H1 (cell line): ENCODE results near the gene RYR3. TPM values are rescaled to one million over a fixed set of nuclear protein-coding genes. Genes with fewer than 3 reads are reported as not detected.

Experiments
- CTCF ChIA-PET: fragments of 300-600 bp; sonication (Branson Sonifier 250); formaldehyde crosslinking; loops from one replicate; lab custom pipeline; 2021; ENCODE audit not compliant: partially characterized antibody; lab: Charles Lee
- POLR2A ChIA-PET: fragments of 300-600 bp; sonication (Branson Sonifier 250); formaldehyde crosslinking; loops from one replicate; lab custom pipeline; 2021; ENCODE audit warnings: inconsistent platforms; ENCODE audit not compliant: partially characterized antibody; lab: Charles Lee
- DNase-seq, 2 experiments: peaks; one replicate each; pipeline versions ENCODE4 v3.0.0 to v3.0.0-alpha.2; 2010 to 2022; ENCODE audit warnings: low spot score in 2 of 2, low read depth in 1 of 2, mixed read lengths in 1 of 2
- FAIRE-seq: peaks from 2 replicates; lab custom pipeline; 2011; peaks lifted over from hg19 to GRCh38; lab: Jason Lieb, UNC
- H2AFZ ChIP-seq: 2 replicates; pipeline ENCODE4 v1.8.1; 2012; ENCODE audit warnings: low read length, inconsistent platforms
- H2AK5ac ChIP-seq: 2 replicates; pipeline ENCODE4 v1.6.1; 2013; ENCODE audit warnings: low read depth, low read length
- H2BK120ac ChIP-seq: replicated peaks from 2 replicates; pipeline ENCODE3; 2013; ENCODE audit warnings: low read depth, low read length, inconsistent platforms
- H2BK12ac ChIP-seq: 2 replicates; pipeline ENCODE4 v1.6.1; 2013; ENCODE audit warnings: low read depth, low read length
- H2BK15ac ChIP-seq: 2 replicates; pipeline ENCODE4 v1.6.1; 2013; ENCODE audit warnings: low read length
- H2BK20ac ChIP-seq: 2 replicates; pipeline ENCODE4 v1.6.1; 2013; ENCODE audit warnings: low read length
- H2BK5ac ChIP-seq: 2 replicates; pipeline ENCODE4 v1.6.1; 2013; ENCODE audit warnings: low read depth, low read length
- H3K14ac ChIP-seq: 2 replicates; pipeline ENCODE4 v1.6.1; 2013; ENCODE audit warnings: inconsistent platforms; ENCODE audit not compliant: insufficient read length
- H3K18ac ChIP-seq: 2 replicates; pipeline ENCODE4 v1.6.1; 2013; ENCODE audit warnings: low read length; ENCODE audit errors: extremely low read depth
- H3K23ac ChIP-seq: 2 replicates; pipeline ENCODE4 v1.6.1; 2013; ENCODE audit warnings: inconsistent platforms; ENCODE audit not compliant: insufficient read length
- H3K23me2 ChIP-seq: 2 replicates; pipeline ENCODE4 v1.6.1; 2013; ENCODE audit warnings: low read depth, low read length
- H3K27ac ChIP-seq: 2 replicates; pipeline ENCODE4 v1.6.1; 2011; ENCODE audit warnings: low read depth, low read length, inconsistent platforms
- H3K27me3 ChIP-seq, 4 experiments: replicated peaks in 1 of 4; 1 replicate in 1 of 4; 2 replicates in 3 of 4; pipeline versions ENCODE4 v1.6.1 to v1.8.1; 2011 to 2013; ENCODE audit warnings: low read length in 3 of 4, mild to moderate bottlenecking in 3 of 4, inconsistent platforms in 2 of 4, mixed read lengths in 2 of 4, moderate library complexity in 1 of 4; ENCODE audit not compliant: control insufficient read depth in 3 of 4, insufficient read depth in 3 of 4; ENCODE audit errors: extremely low read depth in 1 of 4
- H3K36me3 ChIP-seq, 4 experiments: 2 replicates each; pipeline versions ENCODE4 v1.6.1 to v1.8.1; 2011 to 2013; ENCODE audit warnings: mild to moderate bottlenecking in 4 of 4, low read length in 3 of 4, moderate library complexity in 2 of 4, control low read depth in 1 of 4, inconsistent platforms in 1 of 4; ENCODE audit not compliant: insufficient read depth in 4 of 4, control insufficient read depth in 2 of 4
- H3K4ac ChIP-seq: replicated peaks from 2 replicates; pipeline ENCODE3; 2013; ENCODE audit warnings: low read length, low read depth, mixed read lengths, inconsistent platforms; ENCODE audit not compliant: insufficient read length
- H3K4me1 ChIP-seq, 4 experiments: replicated peaks in 1 of 4; 1 replicate in 1 of 4; 2 replicates in 3 of 4; pipeline versions ENCODE4 v1.6.1 to v1.8.1; 2011 to 2013; ENCODE audit warnings: low read length in 3 of 4, inconsistent platforms in 2 of 4, mixed read lengths in 1 of 4; ENCODE audit not compliant: insufficient read depth in 4 of 4, control insufficient read depth in 3 of 4
- H3K4me2 ChIP-seq, 2 experiments: 2 replicates each; pipeline versions ENCODE4 v1.6.1 to v1.8.1; 2011 to 2013; ENCODE audit warnings: low read depth in 2 of 2, low read length in 2 of 2, control low read depth in 1 of 2, inconsistent platforms in 1 of 2, mild to moderate bottlenecking in 1 of 2; ENCODE audit not compliant: insufficient read depth in 1 of 2
- H3K4me3 ChIP-seq, 4 experiments: fragments of 200-600, 300-600 bp in 1 of 4; sonication (generic), shearing (Covaris generic), sonication (Bioruptor Twin) in 1 of 4; 2 replicates each; pipeline versions ENCODE4 v1.5.1 to v1.8.1; 2011 to 2016; ENCODE audit warnings: low read length in 4 of 4, low read depth in 3 of 4, control low read depth in 2 of 4, inconsistent platforms in 2 of 4, mild to moderate bottlenecking in 2 of 4, mixed read lengths in 1 of 4, moderate library complexity in 1 of 4; ENCODE audit not compliant: insufficient read depth in 2 of 4; ENCODE audit errors: extremely low read depth in 1 of 4
- H3K56ac ChIP-seq: replicated peaks from 2 replicates; pipeline ENCODE3; 2013; ENCODE audit warnings: low read depth, mild to moderate bottlenecking, mixed read lengths, low read length, inconsistent platforms; ENCODE audit not compliant: insufficient read length
- H3K79me1 ChIP-seq: 2 replicates; pipeline ENCODE4 v1.6.1; 2013; ENCODE audit warnings: low read depth, low read length, control low read depth
- H3K79me2 ChIP-seq, 2 experiments: 2 replicates each; pipeline versions ENCODE4 v1.6.1 to v1.8.1; 2012 to 2013; ENCODE audit warnings: low read length in 2 of 2, mild to moderate bottlenecking in 2 of 2, inconsistent platforms in 1 of 2; ENCODE audit not compliant: insufficient read depth in 2 of 2, control insufficient read depth in 1 of 2
- H3K9ac ChIP-seq, 4 experiments: replicated peaks in 1 of 4; 1 replicate in 1 of 4; 2 replicates in 3 of 4; pipeline versions ENCODE4 v1.6.1 to v1.8.1; 2011 to 2013; ENCODE audit warnings: low read depth in 3 of 4, low read length in 3 of 4, control low read depth in 2 of 4, mild to moderate bottlenecking in 2 of 4, moderate library complexity in 2 of 4, inconsistent platforms in 1 of 4; ENCODE audit errors: extremely low read depth in 1 of 4
- H3K9me3 ChIP-seq, 2 experiments: 2 replicates each; pipeline versions ENCODE4 v1.6.1 to v1.8.1; 2012 to 2013; ENCODE audit warnings: mild to moderate bottlenecking in 2 of 2, moderate library complexity in 2 of 2, control low read depth in 1 of 2, inconsistent platforms in 1 of 2, low read depth in 1 of 2, low read length in 1 of 2, mixed read lengths in 1 of 2; ENCODE audit not compliant: insufficient read depth in 2 of 2
- H4K20me1 ChIP-seq, 2 experiments: replicated peaks in 1 of 2; 2 replicates each; pipeline versions ENCODE3 to v1.8.1; 2011 to 2013; ENCODE audit warnings: inconsistent platforms in 2 of 2, low read length in 2 of 2, mild to moderate bottlenecking in 1 of 2; ENCODE audit not compliant: insufficient read depth in 2 of 2, control insufficient read depth in 1 of 2
- H4K5ac ChIP-seq: 2 replicates; pipeline ENCODE4 v1.6.1; 2013; ENCODE audit warnings: low read length, low read depth, mixed read lengths, inconsistent platforms; ENCODE audit not compliant: insufficient read length
- H4K8ac ChIP-seq: 2 replicates; pipeline ENCODE4 v1.8.0; 2013; ENCODE audit warnings: mild to moderate bottlenecking, moderate library complexity, low read length, inconsistent platforms; ENCODE audit not compliant: insufficient read depth; ENCODE audit errors: extremely low read depth
- H4K91ac ChIP-seq: replicated peaks from 2 replicates; pipeline ENCODE3; 2013; ENCODE audit warnings: low read length, mixed read lengths, inconsistent platforms; ENCODE audit not compliant: insufficient read length
- BACH1 ChIP-seq: IDR thresholded peaks from 2 replicates; pipeline ENCODE4 v1.6.1; 2012; ENCODE audit warnings: low read length, improper control_type of control experiment
- CBX5 ChIP-seq: fragments of 300-800, 300-1000 bp; sonication (generic); IDR thresholded peaks from 2 replicates; pipeline ENCODE4 v1.7.1; 2016; ENCODE audit warnings: antibody characterized with exemption, low read length, low read depth
- CBX8 ChIP-seq: fragments of 300-800, 300-1000 bp; sonication (generic); IDR thresholded peaks from 2 replicates; pipeline ENCODE4 v1.7.1; 2016; ENCODE audit warnings: low read depth, low read length, borderline replicate concordance
- CEBPB ChIP-seq: IDR thresholded peaks from 2 replicates; pipeline ENCODE4 v1.6.1; 2012; ENCODE audit warnings: low read depth, low read length
- HDAC6 ChIP-seq: IDR thresholded peaks from one replicate; pipeline ENCODE4 v1.7.1; 2012; ENCODE audit warnings: low read depth, mild to moderate bottlenecking, inconsistent platforms, low read length, moderate library complexity
- JUN ChIP-seq: IDR thresholded peaks from 2 replicates; pipeline ENCODE4 v1.6.1; 2011; ENCODE audit warnings: low read depth, mild to moderate bottlenecking, improper control_type of control experiment, low read length
- KDM1A ChIP-seq: fragments of 200-600, 300-600 bp; sonication (generic); IDR thresholded peaks from 2 replicates; pipeline ENCODE4 v1.7.1; 2016; ENCODE audit warnings: mild to moderate bottlenecking, low read length, borderline replicate concordance
- PHF8 ChIP-seq: fragments of 200-600 bp; sonication (generic); conservative IDR thresholded peaks from 2 replicates; pipeline ENCODE4 v1.7.1; 2012; ENCODE audit warnings: low read depth, mild to moderate bottlenecking, inconsistent platforms, low read length, moderate library complexity
- SAP30 ChIP-seq: fragments of 300-600 bp; sonication (generic); IDR thresholded peaks from 2 replicates; pipeline ENCODE4 v1.7.1; 2012; ENCODE audit warnings: low read length, moderate library complexity, mild to moderate bottlenecking, inconsistent platforms; ENCODE audit not compliant: insufficient read depth, insufficient replicate concordance
- WGBS, 2 experiments: shearing (Covaris generic) in 1 of 2; methylation state at CpG; one replicate each; pipeline versions ENCODE4 v1.1.6 to v1.1.7; 2013 to 2015; ENCODE audit warnings: low lambda C conversion rate in 2 of 2, mixed read lengths in 2 of 2, inconsistent platforms in 1 of 2, low coverage in 1 of 2, missing lambda C conversion rate in 1 of 2; ENCODE audit not compliant: insufficient replicate concordance in 2 of 2, insufficient coverage in 1 of 2, insufficient read length in 1 of 2; ENCODE audit errors: extremely low coverage in 1 of 2, missing lambda C conversion rate in 1 of 2; 5-methylcytosine and 5-hydroxymethylcytosine counted together
- polyA plus RNA-seq, 7 experiments: library from polyadenylated mRNA; depleted of rRNA in 3 of 7; stranded (reverse) in 5 of 7; unstranded in 2 of 7; fragments of >200 nt in 5 of 7; fragments of 200-250 nt in 2 of 7; gene quantifications; 1 replicate in 5 of 7; 2 replicates in 1 of 7; 4 replicates in 1 of 7; pipeline versions ENCODE4 v1.2.1 to v1.2.3, GENCODE V29; 2011 to 2013; ENCODE audit warnings: missing spikeins in 2 of 7, mixed read lengths in 2 of 7
- total RNA-seq: library from RNA; stranded (reverse); fragmentation: NEBNext Ultra II Directional; extraction: Animal tissue kit (Norgen Biotek cat#: 25700); gene quantifications from 2 replicates; pipeline ENCODE4 v1.2.1, GENCODE V29; 2021
- TF ChIP-seq, protein P1 (sequence below): IDR thresholded peaks from 2 replicates; pipeline ENCODE4 v1.6.1; 2012; ENCODE audit warnings: inconsistent platforms
- TF ChIP-seq, protein P2 (sequence below): IDR thresholded peaks from 2 replicates; pipeline ENCODE4 v1.6.1; 2011; ENCODE audit warnings: low read depth, mild to moderate bottlenecking, low read length; ENCODE audit not compliant: insufficient read depth

RYR3 gene
- total and polyA plus RNA-seq, 2 of the 8 experiments (the other 6 are each of a cell fraction or from before 2014, with no cell fraction given): 0.33 to 3.4 TPM

DNA sequence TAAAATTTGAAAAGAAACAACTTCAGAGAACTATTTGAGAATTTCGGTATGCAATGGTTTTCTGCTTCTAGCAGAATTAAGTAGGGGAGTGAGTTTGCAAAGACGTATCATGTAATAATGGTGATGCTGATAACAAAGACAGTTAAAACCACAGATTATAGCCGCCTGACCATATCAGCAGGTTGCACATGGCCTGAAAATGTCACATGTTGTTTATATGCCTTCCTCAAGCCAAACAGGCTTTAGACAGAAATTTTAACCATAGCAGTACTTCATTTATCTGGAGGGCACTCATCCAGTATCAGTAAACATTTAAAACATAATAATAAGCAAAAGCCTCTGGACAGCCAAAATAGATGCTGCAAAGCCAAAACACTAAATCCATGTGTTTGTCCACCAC, 131.7 kb downstream of the RYR3 start:
- Histone ChIP-seq H2BK15ac (no peak overlapping the region), H2BK5ac (no peak overlapping the region), H3K56ac (no peak overlapping the region), H3K4me2 (no peak overlapping the region), H2AFZ (no peak overlapping the region), H3K23me2 (no peaks in the 10 kb centered on the region), H3K4ac (no peak overlapping the region), H3K79me2 (no peaks in the 10 kb centered on the region), H4K20me1 (no peaks in the 10 kb centered on the region), H3K18ac (no peak overlapping the region), H2AK5ac (no peak overlapping the region), H3K27ac (no peak overlapping the region), H2BK12ac (no peak overlapping the region), H3K79me1 (no peaks in the 10 kb centered on the region), H3K4me1 (no peaks in the 10 kb centered on the region), H3K14ac (no peak overlapping the region), H2BK120ac (no peak overlapping the region), H2BK20ac (no peak overlapping the region), H3K27me3 (no peaks in the 10 kb centered on the region; a peak in 1 of 7 replicates), H3K23ac (no peak overlapping the region), H4K91ac (no peak overlapping the region), H3K9me3 (no peaks in the 10 kb centered on the region), H4K5ac (no peak overlapping the region), H3K36me3 (no peaks in the 10 kb centered on the region), H3K4me3 (no peak overlapping the region), H4K8ac (no peak overlapping the region), H3K9ac (no peak overlapping the region)
- no peak for TF ChIP-seq BACH1
- TF ChIP-seq KDM1A: no peak
- no peak for TF ChIP-seq SAP30
- TF ChIP-seq, protein P1, sequence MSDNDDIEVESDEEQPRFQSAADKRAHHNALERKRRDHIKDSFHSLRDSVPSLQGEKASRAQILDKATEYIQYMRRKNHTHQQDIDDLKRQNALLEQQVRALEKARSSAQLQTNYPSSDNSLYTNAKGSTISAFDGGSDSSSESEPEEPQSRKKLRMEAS: no peak
- TF ChIP-seq PHF8: no peak
- TF ChIP-seq JUN: no peak
- no peak for TF ChIP-seq CBX5
- no peak for TF ChIP-seq CBX8
- no peak for TF ChIP-seq CEBPB
- TF ChIP-seq HDAC6: no peak
- TF ChIP-seq, protein P2, sequence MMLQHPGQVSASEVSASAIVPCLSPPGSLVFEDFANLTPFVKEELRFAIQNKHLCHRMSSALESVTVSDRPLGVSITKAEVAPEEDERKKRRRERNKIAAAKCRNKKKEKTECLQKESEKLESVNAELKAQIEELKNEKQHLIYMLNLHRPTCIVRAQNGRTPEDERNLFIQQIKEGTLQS: no peak
- no peak for DNase-seq
- 95% methylated on average over 3 of the region's 3 CpGs; no CpG with 5 or more reads in 1 of the 2 experiments for WGBS, 2 experiments
- ChIA-PET CTCF (interaction anchor here (0.7 kb wide), 1 partner anchor 259 kb away, joined by 3 read pairs; no protein-coding TSS in a partner anchor), POLR2A (no interaction called here)
- no peak for FAIRE-seq
